ENCODE measurements around the gene AGAP1.

The AGAP1 gene

GRCh38 chr2:235811446-235812184 is 317.8 kb downstream of the AGAP1 start:
- no peak for DNase-seq (ENCODE audit: low read depth in 2 of 2)

DNA sequence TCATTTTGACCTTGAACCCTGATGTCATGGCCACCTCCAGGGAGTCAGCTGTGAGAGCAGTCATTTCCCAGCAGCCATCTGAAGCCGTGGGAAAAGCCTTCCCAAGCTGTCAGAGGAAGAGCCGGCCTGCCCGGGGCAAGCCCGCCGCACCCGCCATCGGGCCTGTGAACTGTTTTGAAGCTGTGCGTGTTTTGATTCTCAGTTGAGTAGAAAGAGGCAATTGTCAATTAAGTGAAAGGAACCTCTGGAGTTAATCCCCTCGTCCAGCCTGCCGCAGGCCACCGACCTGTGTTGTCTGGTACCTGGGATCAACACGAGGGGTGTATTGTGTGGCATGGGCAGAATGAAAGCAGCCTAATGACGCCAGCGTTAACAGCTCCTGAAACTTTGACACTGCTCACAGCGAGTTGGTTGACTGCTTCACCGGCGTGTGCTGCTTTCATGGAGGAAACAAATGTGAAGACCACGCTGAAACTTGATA is 318.4 kb downstream of the AGAP1 start:
- no peak for DNase-seq (ENCODE audit: low read depth in 2 of 2)

DNA sequence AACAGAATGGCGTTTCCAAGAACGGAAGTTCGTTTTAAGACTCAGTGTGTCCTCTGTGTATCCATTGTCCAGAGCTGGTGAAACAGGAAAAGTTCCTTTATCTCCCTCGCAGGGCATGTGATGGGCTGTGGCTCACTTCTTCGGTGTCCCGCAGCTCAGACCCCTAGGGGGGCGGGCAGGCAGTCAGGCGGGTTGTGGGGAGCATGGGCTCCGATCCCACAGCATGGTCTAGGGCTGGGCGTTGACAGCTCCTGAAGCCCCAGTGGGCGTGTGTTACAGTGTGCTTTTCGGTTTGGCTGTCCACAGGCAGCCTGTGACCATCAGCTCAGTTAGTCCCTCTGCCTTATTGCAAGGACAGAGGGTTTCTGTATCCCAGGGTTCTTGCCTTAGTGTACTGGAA is 319.6 kb downstream of the AGAP1 start:
- DNase-seq (ENCODE audit: low read depth in 2 of 2), result no peak

DNA sequence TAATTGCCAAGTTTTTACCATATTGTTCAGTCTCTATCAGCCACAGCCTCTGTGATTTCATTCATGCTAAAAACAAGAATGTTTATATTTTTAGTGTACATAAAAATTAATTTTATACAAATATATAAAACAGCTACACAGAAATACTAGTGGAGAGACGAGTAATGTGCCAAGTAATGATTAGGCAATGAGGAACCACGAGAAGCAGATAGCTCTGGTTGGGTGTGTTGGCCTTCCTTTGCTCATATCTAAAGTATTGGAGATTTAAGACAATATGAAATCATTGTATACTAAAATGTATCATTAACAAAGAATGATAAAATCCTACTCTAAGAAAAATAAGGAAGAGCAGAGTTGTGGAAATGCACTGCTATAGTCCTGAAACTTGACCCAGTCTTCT is 326.7 kb downstream of the AGAP1 start:
- DNase-seq (ENCODE audit: low read depth in 2 of 2), result no peak

DNA sequence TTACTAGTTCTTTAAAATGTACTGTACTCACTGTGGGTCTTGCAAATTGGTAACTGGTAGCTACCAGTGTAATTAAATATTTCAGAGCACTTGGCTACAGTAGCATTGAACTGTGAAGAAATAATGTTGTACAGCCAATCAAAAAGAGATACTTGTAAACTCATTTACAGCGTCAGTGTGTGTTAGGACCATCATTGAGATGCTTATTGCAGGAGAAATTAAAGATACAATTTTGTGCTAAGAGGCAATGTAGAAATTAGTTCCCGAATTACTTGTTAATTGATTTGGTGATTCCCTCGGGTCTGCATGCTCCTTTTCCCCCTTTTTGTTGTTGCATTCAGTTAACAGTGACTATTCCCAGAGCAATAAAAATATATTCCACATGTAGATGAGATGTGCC is 330.5 kb downstream of the AGAP1 start:
- no peak for DNase-seq (ENCODE audit: low read depth in 2 of 2)

DNA sequence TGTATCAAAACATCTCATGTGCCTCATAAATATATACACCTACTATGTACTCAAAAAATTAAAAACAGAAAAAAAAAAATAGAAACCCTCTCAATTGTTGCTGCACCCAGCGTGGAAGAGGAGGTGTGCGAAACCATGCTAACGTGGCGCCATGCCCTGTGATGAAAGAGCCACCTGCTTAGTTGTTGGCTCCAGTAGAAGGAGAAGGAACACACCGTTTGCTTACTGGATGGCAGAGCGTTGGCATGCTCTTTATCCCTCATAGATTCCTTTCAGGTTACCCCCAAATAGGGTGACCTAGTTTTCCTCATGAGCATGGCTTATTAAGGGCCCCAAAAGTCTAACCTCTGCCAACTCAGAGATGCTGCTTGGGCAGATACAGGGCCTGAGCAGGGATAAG is 332.1 kb downstream of the AGAP1 start:
- DNase-seq (ENCODE audit: low read depth in 2 of 2), result no peak

DNA sequence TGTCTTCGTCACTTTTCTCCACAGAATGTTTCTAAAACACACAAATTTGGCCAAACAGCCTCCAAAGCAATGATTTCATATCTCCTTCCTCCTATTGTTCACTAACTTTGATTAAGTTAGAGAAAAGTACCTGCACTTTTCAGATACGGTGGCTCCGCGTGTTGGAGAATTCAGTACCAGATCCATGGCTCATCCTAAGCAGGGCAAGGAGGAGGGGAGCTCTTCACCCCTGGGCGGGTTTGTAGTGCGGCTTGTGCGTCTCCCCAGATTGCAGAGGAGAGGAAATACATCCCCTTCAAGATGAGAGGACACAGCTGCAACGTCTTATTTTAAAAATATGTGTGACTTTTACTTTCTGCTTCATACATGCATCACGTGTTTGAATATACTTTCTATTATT is 333.0 kb downstream of the AGAP1 start:
- DNase-seq (ENCODE audit: low read depth in 2 of 2), result no peak

- DNase-seq (ENCODE audit: low read depth in 2 of 2), result no peak
Measured at GRCh38 chr2:235827585-235827992, 333.7 kb downstream of the AGAP1 start.

- DNase-seq (ENCODE audit: low read depth in 2 of 2), result no peak
Measured at GRCh38 chr2:235829726-235830125, 335.9 kb downstream of the AGAP1 start.

- DNase-seq (ENCODE audit: low read depth in 2 of 2), result no peak
Measured at GRCh38 chr2:235831755-235832154, 337.9 kb downstream of the AGAP1 start.

DNA sequence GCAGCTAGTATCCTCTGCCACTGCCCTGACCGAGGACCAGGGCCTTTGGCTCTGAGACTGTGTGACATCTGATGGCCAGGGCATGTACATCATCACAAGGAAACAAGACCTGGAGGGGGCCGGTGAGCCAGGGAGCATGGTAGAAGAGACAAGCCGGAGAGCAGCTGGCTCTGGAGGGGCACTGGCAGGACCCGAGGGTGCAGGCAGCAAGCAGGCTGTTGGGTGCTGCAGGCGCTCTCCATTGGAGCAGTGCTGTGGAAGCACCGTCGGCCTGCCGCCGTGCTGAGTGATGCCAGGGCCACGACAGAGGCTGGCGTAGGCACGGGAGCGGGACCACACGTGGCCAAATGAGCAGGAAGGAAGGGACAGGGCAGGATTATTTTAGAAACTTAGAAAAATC is 339.1 kb downstream of the AGAP1 start:
- no peak for DNase-seq (ENCODE audit: low read depth in 2 of 2)

GRCh38 chr2:235833971-235834620 is 340.3 kb downstream of the AGAP1 start:
- DNase-seq (ENCODE audit: low read depth in 2 of 2), result no peak

GRCh38 chr2:235834781-235835180 is 340.9 kb downstream of the AGAP1 start:
- DNase-seq (ENCODE audit: low read depth in 2 of 2), result no peak

GRCh38 chr2:235835810-235836209 is 342.0 kb downstream of the AGAP1 start:
- DNase-seq (ENCODE audit: low read depth in 2 of 2), result no peak

DNA sequence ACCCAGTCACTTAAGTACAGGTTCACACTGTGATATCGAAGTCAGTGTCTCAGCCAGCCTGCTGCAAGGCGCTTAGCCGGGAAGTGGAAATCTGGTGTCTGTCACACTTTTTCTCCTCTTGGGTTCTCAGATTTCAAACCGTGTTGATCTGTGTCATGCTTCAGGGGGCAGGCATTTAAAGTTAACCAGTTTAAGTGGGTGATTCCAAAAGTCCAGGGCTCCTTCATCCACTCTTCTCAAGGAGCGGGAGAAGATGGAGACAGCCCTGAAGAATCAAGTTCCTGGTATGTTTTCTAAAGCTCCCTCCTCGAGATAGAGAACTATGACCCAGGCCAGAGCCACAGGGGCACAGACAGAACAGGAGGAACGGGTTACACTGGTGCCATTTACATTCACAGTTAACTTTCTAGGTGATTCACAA is 342.7 kb downstream of the AGAP1 start:
- DNase-seq (ENCODE audit: low read depth in 2 of 2), result no peak

GRCh38 chr2:235839226-235839625 is 345.4 kb downstream of the AGAP1 start:
- no peak for DNase-seq (ENCODE audit: low read depth in 2 of 2)

DNA sequence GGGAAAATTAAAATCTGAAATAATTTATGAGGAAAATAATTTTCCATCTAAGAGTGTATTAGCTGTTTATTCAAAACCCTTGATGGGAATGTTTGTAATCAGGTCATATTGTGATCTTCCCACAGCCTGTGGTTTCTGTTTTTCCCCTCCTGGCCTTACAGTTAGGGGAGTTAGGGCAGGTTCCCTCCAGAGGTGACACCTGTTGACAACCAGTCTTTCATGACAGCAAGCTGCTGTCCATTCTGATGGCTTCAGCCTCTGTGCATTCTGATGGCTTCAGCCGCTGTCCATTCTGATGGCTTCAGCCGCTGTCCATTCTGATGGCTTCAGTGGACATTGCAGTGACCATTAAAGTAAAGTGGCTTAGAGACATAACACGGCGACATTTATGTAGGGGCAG is 346.1 kb downstream of the AGAP1 start:
- no peak for DNase-seq (ENCODE audit: low read depth in 2 of 2)

DNA sequence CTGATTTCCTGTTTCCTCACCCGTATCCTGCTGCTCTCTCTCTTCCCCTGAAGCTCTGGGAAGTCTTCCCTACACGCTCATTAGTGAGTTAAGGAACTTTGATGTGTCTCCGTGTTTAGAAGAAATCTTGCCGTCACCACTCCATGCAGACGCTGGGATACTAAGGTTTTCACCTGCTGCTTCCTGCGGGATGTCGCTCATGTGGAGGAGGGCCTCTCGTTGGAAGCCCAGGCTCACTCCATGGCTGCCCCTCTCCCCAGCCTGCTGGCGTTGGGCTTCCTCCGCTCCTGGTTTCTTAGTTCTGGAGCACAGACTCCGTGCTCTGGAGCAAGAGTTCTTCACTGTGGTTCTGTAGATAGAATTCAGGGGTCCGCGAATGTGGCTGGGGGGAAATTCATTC is 348.0 kb downstream of the AGAP1 start:
- DNase-seq (ENCODE audit: low read depth in 2 of 2), result no peak

DNA sequence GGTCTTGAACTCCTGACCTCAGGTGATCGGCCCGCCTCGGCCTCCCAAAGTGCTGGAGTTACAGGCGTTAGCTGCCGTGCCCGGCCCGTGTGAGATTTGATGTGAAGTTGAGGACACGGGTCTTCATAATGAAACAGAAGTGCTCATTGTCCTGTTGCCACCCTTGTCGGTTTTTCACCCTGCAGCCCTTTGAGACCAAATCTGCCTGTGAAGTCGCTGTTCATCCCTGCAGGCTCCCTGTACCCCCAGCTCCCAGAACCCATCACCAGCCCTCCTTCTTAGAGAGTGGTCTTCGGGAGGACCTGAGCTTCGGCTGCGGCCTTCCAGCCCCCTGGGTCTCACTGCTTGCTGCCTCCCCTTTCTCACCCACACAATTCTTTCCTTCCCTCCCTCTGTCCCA is 349.1 kb downstream of the AGAP1 start:
- no peak for DNase-seq (ENCODE audit: low read depth in 2 of 2)

- DNase-seq (ENCODE audit: low read depth in 2 of 2), result no peak
Measured at GRCh38 chr2:235843591-235844395, 349.9 kb downstream of the AGAP1 start.

DNA sequence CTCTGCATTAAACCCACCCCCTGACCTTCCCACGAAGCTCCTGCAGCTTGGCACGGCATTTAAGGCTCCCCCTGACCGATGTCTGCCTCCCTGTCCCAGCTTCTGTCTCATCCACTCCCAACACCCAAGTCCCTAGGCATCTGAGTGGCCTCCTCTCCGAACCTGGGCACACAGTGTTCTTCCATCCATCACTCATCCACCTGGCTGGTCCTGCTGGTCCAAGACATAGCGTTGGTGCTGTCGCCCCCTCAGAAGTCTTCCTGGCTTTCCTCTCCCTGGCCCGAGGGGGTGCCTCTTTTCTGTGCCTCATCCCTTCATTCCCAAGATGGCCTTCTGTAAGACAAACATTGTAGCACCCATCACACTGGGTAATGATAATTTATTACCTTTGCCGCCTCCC is 350.7 kb downstream of the AGAP1 start:
- DNase-seq (ENCODE audit: low read depth in 2 of 2), result no peak

DNA sequence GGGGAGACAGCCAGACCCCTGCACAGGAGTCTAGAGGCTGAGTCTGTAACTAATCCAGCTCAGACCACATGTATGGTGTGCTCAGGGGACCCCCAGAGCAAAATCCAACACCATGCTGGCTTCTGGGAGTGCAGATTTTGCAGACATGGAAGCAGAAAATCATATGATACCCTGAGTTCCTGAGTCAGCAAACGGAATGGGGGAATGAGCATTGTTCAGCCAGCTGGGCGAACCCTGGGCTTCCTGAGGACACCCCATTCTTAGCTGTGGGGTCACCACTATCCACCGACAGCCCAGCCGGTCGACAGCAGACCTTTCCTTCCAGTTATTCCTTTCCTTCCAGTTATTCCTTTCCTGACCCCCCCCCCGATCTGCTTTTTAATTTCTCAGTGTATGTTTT is 351.4 kb downstream of the AGAP1 start:
- no peak for DNase-seq (ENCODE audit: low read depth in 2 of 2)

GRCh38 chr2:235847576-235847975 is 353.7 kb downstream of the AGAP1 start:
- no peak for DNase-seq (ENCODE audit: low read depth in 2 of 2)
